MM.1S (cell line): Measurements from ENCODE around the gene SLC25A22.

Experiments used
- DNase-seq: peaks from one replicate; pipeline ENCODE4 v3.0.0-alpha.2; 2015
- H2AFZ ChIP-seq: fragments of 300-600 bp; sonication (generic); 2 replicates; pipeline ENCODE4 v1.6.0; 2016; ENCODE audit warnings: antibody characterized with exemption, low read length
- H3F3A ChIP-seq: fragments of 300-600 bp; sonication (generic); 2 replicates; pipeline ENCODE4 v1.6.1; 2016; ENCODE audit warnings: mild to moderate bottlenecking, antibody characterized with exemption, low read length, moderate library complexity, mixed read lengths; ENCODE audit not compliant: insufficient read depth
- H3K27ac ChIP-seq: fragments of 300-600 bp; sonication (generic); 2 replicates; pipeline ENCODE4 v1.5.1; 2016; ENCODE audit warnings: mild to moderate bottlenecking, low read length
- H3K27me3 ChIP-seq: fragments of 300-600 bp; sonication (generic); replicated peaks from 2 replicates; pipeline ENCODE4 v1.6.0; 2016; ENCODE audit warnings: low read length; ENCODE audit not compliant: insufficient read depth
- H3K36me3 ChIP-seq: fragments of 300-600 bp; sonication (generic); replicated peaks from 2 replicates; pipeline ENCODE4 v1.6.1; 2016; ENCODE audit warnings: mild to moderate bottlenecking, low read length, mixed read lengths; ENCODE audit not compliant: insufficient read depth
- H3K4me1 ChIP-seq: fragments of 300-600 bp; sonication (generic); 2 replicates; pipeline ENCODE4 v1.6.1; 2016; ENCODE audit warnings: low read length, mixed read lengths
- H3K4me2 ChIP-seq: fragments of 300-600 bp; sonication (generic); 2 replicates; pipeline ENCODE4 v1.6.0; 2016; ENCODE audit warnings: low read depth, low read length
- H3K4me3 ChIP-seq: fragments of 300-600 bp; sonication (generic); 2 replicates; pipeline ENCODE4 v1.5.1; 2016; ENCODE audit warnings: low read length, mixed read lengths
- H3K79me2 ChIP-seq: fragments of 300-600 bp; sonication (generic); 2 replicates; pipeline ENCODE4 v1.6.1; 2016; ENCODE audit warnings: mixed run types, low read length, mixed read lengths
- H3K9ac ChIP-seq: fragments of 300-600 bp; sonication (generic); 2 replicates; pipeline ENCODE4 v1.6.1; 2016; ENCODE audit warnings: low read length, mixed read lengths
- H3K9me2 ChIP-seq: fragments of 300-600 bp; sonication (generic); replicated peaks from 2 replicates; pipeline ENCODE4 v1.6.1; 2016; ENCODE audit warnings: mild to moderate bottlenecking, low read length, mixed read lengths; ENCODE audit not compliant: insufficient read depth
- H3K9me3 ChIP-seq: fragments of 300-600 bp; sonication (generic); replicated peaks from 2 replicates; pipeline ENCODE4 v1.6.1; 2016; ENCODE audit warnings: mild to moderate bottlenecking, low read length, mixed read lengths; ENCODE audit not compliant: insufficient read depth
- H4K20me1 ChIP-seq: fragments of 300-600 bp; sonication (generic); 2 replicates; pipeline ENCODE4 v1.6.1; 2016; ENCODE audit warnings: mild to moderate bottlenecking, low read length, moderate library complexity, mixed read lengths; ENCODE audit not compliant: insufficient read depth
- EZH2 ChIP-seq: fragments of 300-600 bp; sonication (generic); optimal IDR thresholded peaks from 2 replicates; pipeline ENCODE3; 2017; ENCODE audit warnings: low read depth, mild to moderate bottlenecking, antibody characterized with exemption, low read length, mixed read lengths
- EZH2phosphoT487 ChIP-seq: fragments of 300-600 bp; sonication (generic); IDR thresholded peaks from 2 replicates; pipeline ENCODE4 v1.6.1; 2018; ENCODE audit warnings: antibody characterized with exemption, low read length
- TF ChIP-seq, protein P1 (sequence below): fragments of 300-600 bp; sonication (generic); IDR thresholded peaks from 2 replicates; pipeline ENCODE4 v1.5.1; 2016; ENCODE audit warnings: antibody characterized with exemption, low read length, mixed read lengths

SLC25A22 gene

DNA sequence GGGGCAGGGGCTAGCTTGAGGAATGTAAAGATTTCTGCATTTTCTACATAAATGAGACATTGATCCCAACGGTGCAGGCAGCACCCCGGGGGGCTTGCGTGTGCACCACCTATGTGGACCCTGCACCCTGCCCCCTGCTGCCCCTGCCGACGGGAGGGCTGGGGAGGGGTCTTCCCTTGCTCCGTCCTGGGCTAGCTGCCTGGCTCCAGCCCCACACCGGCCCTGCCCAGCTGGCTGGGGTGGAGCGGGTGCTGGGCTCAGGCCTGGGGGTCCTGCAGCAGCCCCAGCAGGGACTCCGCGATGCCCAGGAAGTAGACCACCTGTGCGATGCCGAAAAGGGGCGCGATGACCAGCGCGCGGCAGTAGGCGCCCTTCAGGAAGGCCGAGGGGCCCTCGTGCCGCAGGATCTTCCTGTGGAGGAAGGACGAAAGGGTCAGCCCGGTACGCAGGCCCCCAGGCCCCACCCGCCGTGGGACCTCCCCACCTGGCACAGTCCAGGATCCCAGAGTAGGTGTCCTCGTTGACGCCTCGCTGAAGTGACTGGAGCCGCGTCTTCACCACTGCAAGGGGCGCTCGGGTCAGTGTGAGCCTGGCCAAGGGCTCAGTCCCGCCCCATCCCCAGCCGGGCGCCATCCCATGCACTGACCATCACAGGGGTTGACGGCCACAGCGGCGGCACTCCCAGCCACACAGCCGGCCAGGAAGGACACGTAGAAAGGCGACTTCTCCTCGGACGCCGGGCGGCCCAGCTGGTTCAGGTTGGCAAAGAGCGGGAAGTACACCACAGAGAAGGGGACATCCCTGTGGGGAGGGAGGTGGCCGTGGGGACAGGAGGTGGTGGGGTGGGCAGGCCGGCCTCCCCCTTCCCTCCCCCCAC is 6.2 kb downstream of the SLC25A22 start:
- no peak for TF ChIP-seq EZH2
- no peak for TF ChIP-seq EZH2phosphoT487
- TF ChIP-seq, protein P1, sequence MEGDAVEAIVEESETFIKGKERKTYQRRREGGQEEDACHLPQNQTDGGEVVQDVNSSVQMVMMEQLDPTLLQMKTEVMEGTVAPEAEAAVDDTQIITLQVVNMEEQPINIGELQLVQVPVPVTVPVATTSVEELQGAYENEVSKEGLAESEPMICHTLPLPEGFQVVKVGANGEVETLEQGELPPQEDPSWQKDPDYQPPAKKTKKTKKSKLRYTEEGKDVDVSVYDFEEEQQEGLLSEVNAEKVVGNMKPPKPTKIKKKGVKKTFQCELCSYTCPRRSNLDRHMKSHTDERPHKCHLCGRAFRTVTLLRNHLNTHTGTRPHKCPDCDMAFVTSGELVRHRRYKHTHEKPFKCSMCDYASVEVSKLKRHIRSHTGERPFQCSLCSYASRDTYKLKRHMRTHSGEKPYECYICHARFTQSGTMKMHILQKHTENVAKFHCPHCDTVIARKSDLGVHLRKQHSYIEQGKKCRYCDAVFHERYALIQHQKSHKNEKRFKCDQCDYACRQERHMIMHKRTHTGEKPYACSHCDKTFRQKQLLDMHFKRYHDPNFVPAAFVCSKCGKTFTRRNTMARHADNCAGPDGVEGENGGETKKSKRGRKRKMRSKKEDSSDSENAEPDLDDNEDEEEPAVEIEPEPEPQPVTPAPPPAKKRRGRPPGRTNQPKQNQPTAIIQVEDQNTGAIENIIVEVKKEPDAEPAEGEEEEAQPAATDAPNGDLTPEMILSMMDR: no peak
- Histone ChIP-seq H3F3A (peaks cover 14% of the 10 kb centered on the region), H3K79me2 (peaks cover 50% of the 10 kb centered on the region), H2AFZ (no peak overlapping the region), H3K9me3 (no peaks in the 10 kb centered on the region), H3K4me3 (no peak overlapping the region), H3K4me1 (0 out of 2 replicates have a peak, but pooled peaks cover 3% of the 10 kb centered on the region), H3K9ac (no peak overlapping the region), H3K27ac (no peak overlapping the region), H3K9me2 (no peaks in the 10 kb centered on the region), H3K27me3 (no peaks in the 10 kb centered on the region), H3K4me2 (no peak overlapping the region), H4K20me1 (no peaks in the 10 kb centered on the region), H3K36me3 (no peaks in the 10 kb centered on the region)
- DNase-seq: no peak

DNA sequence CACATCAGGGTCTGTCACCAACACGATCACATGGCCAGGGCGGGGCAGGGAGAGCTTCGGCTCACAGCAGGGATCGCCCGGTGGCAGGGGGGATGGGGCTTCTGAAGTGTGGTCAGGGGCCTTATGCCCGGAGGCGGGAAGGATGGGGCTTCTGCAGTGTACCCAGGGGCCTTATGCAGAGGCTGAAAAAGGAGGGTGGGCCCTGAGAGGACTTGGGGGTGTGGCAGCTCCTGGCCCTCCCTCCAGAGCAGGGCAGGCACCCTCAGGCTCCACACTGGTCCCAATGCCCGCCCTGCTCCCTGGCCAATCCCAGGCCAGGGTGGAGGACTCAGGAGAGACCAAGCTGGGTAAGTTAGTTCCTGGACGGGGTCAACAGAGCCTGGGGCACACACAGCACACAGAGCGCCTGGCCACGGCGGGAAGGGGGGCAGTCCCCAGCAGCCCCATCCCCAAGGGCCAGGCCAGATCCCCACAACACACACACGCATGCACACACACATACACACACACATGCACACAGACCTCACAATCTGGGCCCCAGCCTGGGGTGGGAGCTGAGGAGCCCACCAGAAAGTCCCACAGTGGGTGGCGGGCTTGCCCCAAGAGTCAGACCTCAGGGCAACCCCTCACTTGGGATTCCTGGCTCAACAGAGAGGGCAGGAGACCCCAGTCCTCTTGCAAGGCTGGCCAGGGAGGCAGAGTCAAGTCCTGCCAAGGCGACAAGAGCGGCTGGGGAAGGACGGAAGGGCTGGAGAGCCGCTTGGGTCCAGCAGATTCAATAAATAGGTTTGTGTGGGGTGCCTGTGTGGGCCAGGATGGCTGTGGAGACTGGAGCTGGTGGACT is 7.1 kb downstream of the SLC25A22 start:
- Histone ChIP-seq H3K4me3 (no peak overlapping the region), H3K4me2 (no peak overlapping the region)

DNA sequence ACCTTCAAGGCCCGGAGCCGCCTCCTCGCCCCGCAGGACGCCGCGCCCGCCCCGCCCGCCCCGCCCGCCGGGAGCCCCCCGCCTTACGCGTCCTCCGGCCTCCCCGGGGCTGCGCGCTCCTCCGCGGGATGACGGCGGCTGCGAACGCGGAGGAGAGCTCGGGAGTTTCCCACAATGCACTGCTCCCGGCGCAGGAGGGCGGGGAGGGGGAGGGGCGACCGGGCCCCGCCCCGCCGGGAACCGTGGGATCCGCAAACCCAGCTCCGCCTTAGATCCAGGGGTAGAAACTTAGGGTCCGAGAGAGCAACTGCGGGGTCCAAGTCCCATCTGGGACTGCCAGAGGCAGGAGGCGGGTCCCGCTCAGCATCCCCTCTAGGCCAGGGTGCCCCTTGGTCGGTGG is 8.1 kb downstream of the SLC25A22 start, which contains the start of gene CEND1:
Gene CEND1, minus strand, starts transcription at position 148 of the 400 bp plus-strand sequence. CDS start 1,514 bp downstream, outside the sequence.
- H2AFZ ChIP-seq: 0 out of 2 replicates have a peak within 1 kb of the TSS, but pooled peaks have one; percentile 30
- no peaks in the 10 kb centered on the region for H4K20me1 ChIP-seq
- H3K27ac ChIP-seq: peak within 1 kb of the TSS; percentile 4; the same call in 1 of the 2 replicates
- peaks cover 32% of the 10 kb centered on the region for H3K79me2 ChIP-seq
- H3K9me3 ChIP-seq: no peaks in the 10 kb centered on the region
- H3K9ac ChIP-seq: peak within 1 kb of the TSS; percentile 41
- 0 out of 2 replicates have a peak, but pooled peaks cover 3% of the 10 kb centered on the region for H3K4me1 ChIP-seq
- H3K9me2 ChIP-seq: no peaks in the 10 kb centered on the region
- H3K27me3 ChIP-seq: no peaks in the 10 kb centered on the region
- no peaks in the 10 kb centered on the region for H3K36me3 ChIP-seq
- peak within 1 kb of the TSS; percentile 73 for H3K4me2 ChIP-seq
- TF ChIP-seq, protein P1: no peak
- no peak for TF ChIP-seq EZH2
- no peak for TF ChIP-seq EZH2phosphoT487
- H3K4me3 ChIP-seq: peak within 1 kb of the TSS; percentile 85
- DNase-seq: peak; percentile 61
- H3F3A ChIP-seq: peaks cover 10% of the 10 kb centered on the region; the same call in 1 of the 2 replicates

More for the DNA sequence above, 7.1 kb downstream of the SLC25A22 start:
- peaks cover 7% of the 10 kb centered on the region; the same call in 1 of the 2 replicates for H3F3A ChIP-seq
- no peak overlapping the region for H3K27ac ChIP-seq
- TF ChIP-seq EZH2phosphoT487 (no peak), EZH2 (no peak)
- TF ChIP-seq, protein P1: no peak
- no peaks in the 10 kb centered on the region for H3K9me3 ChIP-seq
- no peaks in the 10 kb centered on the region for H4K20me1 ChIP-seq
- no peak overlapping the region for H3K9ac ChIP-seq
- peaks cover 42% of the 10 kb centered on the region for H3K79me2 ChIP-seq
- DNase-seq: no peak
- H3K36me3 ChIP-seq: no peaks in the 10 kb centered on the region
- no peak overlapping the region for H2AFZ ChIP-seq
- 0 out of 2 replicates have a peak, but pooled peaks cover 3% of the 10 kb centered on the region for H3K4me1 ChIP-seq
- no peaks in the 10 kb centered on the region for H3K27me3 ChIP-seq
- H3K9me2 ChIP-seq: no peaks in the 10 kb centered on the region
